ENCODE results near the gene ARHGAP28.
A peak's percentile ranks its signal among the peaks of the same experiment; 100 is the strongest.

ARHGAP28 gene

DNA sequence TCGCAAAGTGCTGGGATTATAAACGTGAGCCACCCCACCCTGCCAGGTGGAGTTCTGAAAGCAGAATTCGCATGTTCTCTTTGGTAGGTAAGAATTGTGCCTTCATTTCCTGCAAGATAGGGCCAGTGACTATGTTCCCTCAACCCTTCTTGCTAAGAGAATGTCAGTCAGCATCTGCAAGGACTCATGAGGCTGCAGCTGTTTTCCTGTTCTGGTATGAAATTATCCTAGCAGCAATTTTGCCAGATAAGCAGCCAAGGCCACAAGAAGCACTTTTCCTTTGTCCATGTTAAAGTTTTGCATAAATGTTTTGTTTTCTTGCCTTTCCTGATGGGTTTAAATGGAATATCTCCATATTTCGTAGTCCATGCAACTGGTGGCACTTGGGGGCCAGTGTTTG lies 6.8 kb upstream of the ARHGAP28 start:
- DNase-seq (ENCODE audit: extremely low read depth, low read depth) = no peak
- TF ChIP-seq, protein P1, sequence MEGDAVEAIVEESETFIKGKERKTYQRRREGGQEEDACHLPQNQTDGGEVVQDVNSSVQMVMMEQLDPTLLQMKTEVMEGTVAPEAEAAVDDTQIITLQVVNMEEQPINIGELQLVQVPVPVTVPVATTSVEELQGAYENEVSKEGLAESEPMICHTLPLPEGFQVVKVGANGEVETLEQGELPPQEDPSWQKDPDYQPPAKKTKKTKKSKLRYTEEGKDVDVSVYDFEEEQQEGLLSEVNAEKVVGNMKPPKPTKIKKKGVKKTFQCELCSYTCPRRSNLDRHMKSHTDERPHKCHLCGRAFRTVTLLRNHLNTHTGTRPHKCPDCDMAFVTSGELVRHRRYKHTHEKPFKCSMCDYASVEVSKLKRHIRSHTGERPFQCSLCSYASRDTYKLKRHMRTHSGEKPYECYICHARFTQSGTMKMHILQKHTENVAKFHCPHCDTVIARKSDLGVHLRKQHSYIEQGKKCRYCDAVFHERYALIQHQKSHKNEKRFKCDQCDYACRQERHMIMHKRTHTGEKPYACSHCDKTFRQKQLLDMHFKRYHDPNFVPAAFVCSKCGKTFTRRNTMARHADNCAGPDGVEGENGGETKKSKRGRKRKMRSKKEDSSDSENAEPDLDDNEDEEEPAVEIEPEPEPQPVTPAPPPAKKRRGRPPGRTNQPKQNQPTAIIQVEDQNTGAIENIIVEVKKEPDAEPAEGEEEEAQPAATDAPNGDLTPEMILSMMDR (IDR thresholded peaks at IDR 0.05; ENCODE audit: low read depth, low read length) = no peak

DNA sequence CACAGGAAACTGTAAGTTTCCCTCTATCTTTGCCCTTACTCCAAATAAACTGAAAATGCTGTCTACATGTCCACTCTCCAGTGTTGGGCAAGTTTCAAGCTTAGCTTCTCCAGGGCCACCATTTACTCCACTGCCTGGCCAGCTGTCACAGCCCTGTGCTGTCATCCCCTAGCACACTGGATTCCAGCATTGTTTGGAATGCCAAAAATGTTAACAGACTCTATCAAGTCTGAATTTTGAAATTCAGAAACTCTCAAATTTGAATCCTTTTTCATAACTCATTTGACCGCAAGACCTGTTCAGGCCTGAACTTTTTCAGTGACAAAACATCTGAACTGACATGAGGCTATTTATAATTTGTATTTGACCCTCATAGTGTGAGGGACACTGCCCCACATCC lies 5.2 kb upstream of the ARHGAP28 start:
- TF ChIP-seq, protein P1 (IDR thresholded peaks at IDR 0.05; ENCODE audit: low read depth, low read length) = no peak
- DNase-seq (ENCODE audit: extremely low read depth, low read depth) = no peak

DNA sequence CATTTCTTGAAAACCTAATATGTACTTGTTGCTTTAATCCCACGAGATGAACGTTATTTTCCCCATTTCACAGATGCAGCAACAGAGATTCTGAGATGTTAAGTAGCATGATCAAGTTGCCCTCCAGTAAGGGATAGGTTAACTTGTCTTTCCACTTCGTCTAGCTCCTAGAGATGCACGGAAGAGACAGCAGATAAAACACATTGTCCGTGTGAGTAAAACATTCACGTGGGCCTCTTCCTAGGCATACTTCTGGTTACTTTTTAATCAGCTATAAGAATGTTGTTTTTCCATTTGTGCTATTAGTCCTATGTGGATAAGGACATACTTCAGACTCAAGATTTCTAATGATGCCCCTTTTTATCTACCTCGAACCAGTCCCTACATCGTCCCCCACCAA lies 1.2 kb upstream of the ARHGAP28 start:
- TF ChIP-seq, protein P1 (IDR thresholded peaks at IDR 0.05; ENCODE audit: low read depth, low read length) = no peak
- no peak for DNase-seq (ENCODE audit: extremely low read depth, low read depth)

DNA sequence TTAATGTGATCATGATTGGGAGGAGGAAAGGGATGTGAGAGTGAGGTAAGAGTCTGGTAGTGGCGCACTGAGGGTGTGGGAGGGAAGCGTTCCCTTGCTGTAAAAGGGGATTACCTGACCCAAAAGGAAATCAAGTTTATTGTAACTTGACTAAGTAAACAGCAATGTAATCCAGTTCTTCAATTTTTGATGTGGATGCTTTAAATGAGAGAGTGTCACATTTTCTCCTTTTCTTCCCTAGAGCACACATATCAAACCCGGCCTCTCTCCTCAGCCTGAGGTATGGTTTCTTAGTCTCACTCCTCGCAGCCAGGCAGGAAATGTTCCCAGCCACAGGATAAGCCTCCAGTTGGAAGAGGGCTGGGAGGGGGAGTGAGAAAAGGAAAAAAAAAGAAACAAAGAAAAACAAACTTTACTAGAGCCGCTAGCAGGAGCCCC lies 688 bp upstream of the ARHGAP28 start:
- no peak for DNase-seq (ENCODE audit: extremely low read depth, low read depth)
- TF ChIP-seq, protein P1 (IDR thresholded peaks at IDR 0.05; ENCODE audit: low read depth, low read length) = no peak

DNA sequence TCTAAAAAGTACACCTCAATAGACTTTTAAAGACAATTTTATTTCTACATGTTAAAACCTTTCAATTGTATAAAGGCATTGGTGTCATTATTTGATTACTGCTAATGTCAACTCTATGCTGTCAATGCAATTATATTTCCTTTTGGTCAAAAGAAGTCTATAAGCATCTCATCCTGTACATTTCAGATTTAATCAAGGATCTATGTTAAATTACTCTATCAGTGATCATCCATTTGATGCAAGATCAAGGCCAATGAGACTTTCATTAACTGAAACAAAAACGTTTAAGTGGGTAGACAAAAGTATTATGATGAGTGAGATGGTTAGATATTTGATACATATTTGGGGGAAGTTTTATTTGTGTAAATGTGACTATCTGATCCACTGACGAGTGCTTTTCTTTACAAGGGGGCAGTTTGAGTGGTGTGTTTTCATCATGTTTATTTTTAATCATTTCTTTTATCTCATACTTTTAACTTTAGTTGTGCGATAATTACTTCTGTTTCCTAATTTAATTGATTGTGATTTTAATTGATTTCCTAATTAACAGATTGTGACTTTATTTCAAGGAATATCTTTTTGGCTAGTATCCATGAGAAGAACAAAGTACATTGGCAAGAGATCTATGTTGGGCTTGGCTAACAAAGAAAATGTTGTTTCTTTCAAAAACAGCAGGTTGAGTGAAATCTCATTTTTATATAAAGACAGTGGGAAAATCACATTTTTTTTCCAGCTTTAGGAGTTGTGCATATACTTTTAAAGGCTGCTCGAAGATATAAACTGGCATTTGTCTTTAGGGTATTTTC lies 1.1 kb downstream of the ARHGAP28 start:
- no peak for DNase-seq (ENCODE audit: extremely low read depth, low read depth)
- TF ChIP-seq, protein P1 (IDR thresholded peaks at IDR 0.05; ENCODE audit: low read depth, low read length) = no peak

DNA sequence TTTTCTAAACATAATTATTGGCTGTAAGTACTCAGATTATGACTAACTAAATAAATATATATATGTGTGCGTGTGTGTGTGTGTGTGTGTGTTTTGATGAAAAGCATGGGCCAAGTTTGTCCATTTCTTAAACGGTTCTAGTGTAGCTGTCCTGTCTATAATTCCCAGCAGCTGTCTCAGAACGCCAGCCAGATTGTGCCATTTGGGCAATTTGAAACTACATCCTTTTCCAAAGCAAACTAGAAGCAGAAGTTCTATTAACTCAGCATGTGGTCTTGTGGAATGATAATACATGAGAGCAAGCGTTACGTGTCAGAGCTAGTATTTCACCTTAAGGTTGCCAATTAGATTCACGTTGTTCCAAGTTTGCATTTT lies 1.7 kb downstream of the ARHGAP28 start:
- TF ChIP-seq, protein P1 (IDR thresholded peaks at IDR 0.05; ENCODE audit: low read depth, low read length) = no peak
- DNase-seq (ENCODE audit: extremely low read depth, low read depth) = peak; percentile 85

DNA sequence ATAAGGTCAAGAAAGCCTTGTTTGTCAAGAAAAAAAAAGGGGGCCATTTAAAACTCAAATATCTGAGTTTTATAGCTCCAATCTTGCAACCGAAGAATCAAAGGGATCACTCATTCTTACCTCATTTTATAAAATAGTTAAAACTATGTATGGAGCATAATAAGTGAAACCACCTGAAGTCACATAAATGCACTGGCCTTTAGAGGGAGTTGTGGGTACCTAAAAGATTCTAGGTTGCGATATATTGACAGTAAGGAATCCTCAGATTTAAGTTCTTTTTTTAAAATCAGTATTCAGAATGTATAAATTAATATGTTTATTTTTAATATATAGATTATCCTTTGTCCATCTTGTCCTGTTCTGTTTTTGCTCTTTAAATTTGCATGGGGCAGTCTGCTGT lies 3.4 kb downstream of the ARHGAP28 start:
- TF ChIP-seq, protein P1 (IDR thresholded peaks at IDR 0.05; ENCODE audit: low read depth, low read length) = no peak
- no peak for DNase-seq (ENCODE audit: extremely low read depth, low read depth)

Data from AG09319 (cell line).